ENCODE data around the gene MAPK8IP3. TPM values are rescaled to one million over a fixed set of nuclear protein-coding genes. Genes with fewer than 3 reads are reported as not detected.
A peak's percentile ranks its signal among the peaks of the same experiment; 100 is the strongest.

MAPK8IP3 gene
- polyA plus RNA-seq, 3 donors = 1.1 to 185 (median 2.1) TPM

DNA sequence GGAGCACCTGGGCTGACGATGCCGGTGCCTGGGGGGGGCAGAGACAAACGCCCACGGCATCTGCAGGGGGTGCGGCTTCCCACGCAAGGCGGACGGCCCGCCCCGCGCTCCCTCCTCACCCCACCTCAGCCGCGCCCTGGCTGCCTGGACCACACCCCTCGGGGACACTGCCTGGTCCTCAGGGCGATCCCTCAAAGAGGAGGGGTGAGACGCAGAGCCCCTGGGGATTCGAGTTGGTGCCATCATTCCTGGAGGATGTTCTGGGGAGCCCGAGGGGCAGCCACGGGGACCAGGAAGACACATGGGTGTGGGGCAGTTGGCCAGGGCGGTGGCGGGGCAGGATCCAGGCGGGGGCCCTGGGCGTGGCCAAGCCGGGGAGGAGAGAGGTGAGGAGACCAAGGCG is 83.6 kb downstream of the MAPK8IP3 start:
- H3K27me3 Mint-ChIP-seq (ENCODE audit: low read depth in 3 of 3) = no peaks in the 10 kb centered on the region
- H3K9me3 ChIP-seq (replicated peaks in 1 of 2; ENCODE audit: control insufficient read depth in 1 of 2, insufficient read depth in 1 of 2, low read length in 2 of 2) = no peaks in the 10 kb centered on the region
- no peak overlapping the region for H3K9ac ChIP-seq (ENCODE audit: insufficient read depth, low read length, poor library complexity, severe bottlenecking)
- H3K36me3 Mint-ChIP-seq = peaks cover 18 to 55% of the 10 kb centered on the region in 2 donors
- H2AFZ ChIP-seq (ENCODE audit: insufficient read depth, low read depth, low read length, poor library complexity, severe bottlenecking) = no peak overlapping the region
- H4K20me1 ChIP-seq (ENCODE audit: insufficient read depth, low read length) = peaks cover 33% of the 10 kb centered on the region
- no peak for TF ChIP-seq CTCF (IDR thresholded peaks at IDR 0.05)
- no peak overlapping the region for H3K27ac ChIP-seq (ENCODE audit: low read depth in 1 of 2, low read length in 2 of 2)
- H3K4me2 ChIP-seq (replicated peaks; ENCODE audit: extremely low read depth, low read length, poor library complexity, severe bottlenecking) = no peak overlapping the region
- no peak overlapping the region for H3K27ac Mint-ChIP-seq
- intact Hi-C loops (cut with micrococcal nuclease) = loop anchor here in 1 of 2 donors (10.0 kb wide), 2 partner anchors 85 to 365 kb away; partner anchors contain the start of genes MAPK8IP3 and UQCC4
- no peak overlapping the region for H3K4me3 ChIP-seq (replicated peaks in 1 of 3; ENCODE audit: low read depth in 2 of 3, low read length in 3 of 3)
- peaks cover 42 to 44% of the 10 kb centered on the region in 2 donors for H3K36me3 ChIP-seq (replicated peaks in 1 of 2; ENCODE audit: control insufficient read depth in 1 of 2, insufficient read depth in 2 of 2, low read length in 2 of 2)
- peaks cover 2% of the 10 kb centered on the region for H3K4me1 Mint-ChIP-seq
- WGBS (ENCODE audit: insufficient coverage) = 91% methylated on average over 19 of the region's 25 CpGs
- H3K9me3 Mint-ChIP-seq = no peaks in the 10 kb centered on the region
- H3K79me2 ChIP-seq (ENCODE audit: insufficient read depth, low read length) = peaks cover 24% of the 10 kb centered on the region
- no peaks in the 10 kb centered on the region for H3K4me1 ChIP-seq (ENCODE audit: control insufficient read depth in 1 of 2, insufficient read depth in 2 of 2, low read length in 2 of 2)
- H3K4me3 Mint-ChIP-seq = no peak overlapping the region
- DNase-seq = no peak
- H3K27me3 ChIP-seq (ENCODE audit: control insufficient read depth in 2 of 2, insufficient read depth in 2 of 2, low read length in 2 of 2) = no peaks in the 10 kb centered on the region

- Histone ChIP-seq H3K4me1 (ENCODE audit: control insufficient read depth in 1 of 2, insufficient read depth in 2 of 2, low read length in 2 of 2) (no peaks in the 10 kb centered on the region), H2AFZ (ENCODE audit: insufficient read depth, low read depth, low read length, poor library complexity, severe bottlenecking) (no peak overlapping the region), H3K27ac (ENCODE audit: low read depth in 1 of 2, low read length in 2 of 2) (no peak overlapping the region), H3K36me3 (replicated peaks in 1 of 2; ENCODE audit: control insufficient read depth in 1 of 2, insufficient read depth in 2 of 2, low read length in 2 of 2) (peaks cover 42 to 44% of the 10 kb centered on the region in 2 donors), H3K9me3 (replicated peaks in 1 of 2; ENCODE audit: control insufficient read depth in 1 of 2, insufficient read depth in 1 of 2, low read length in 2 of 2) (no peaks in the 10 kb centered on the region), H3K4me2 (replicated peaks; ENCODE audit: extremely low read depth, low read length, poor library complexity, severe bottlenecking) (no peak overlapping the region), H3K27me3 (ENCODE audit: control insufficient read depth in 2 of 2, insufficient read depth in 2 of 2, low read length in 2 of 2) (no peaks in the 10 kb centered on the region), H3K4me3 (replicated peaks in 1 of 3; ENCODE audit: low read depth in 2 of 3, low read length in 3 of 3) (no peak overlapping the region), H3K9ac (ENCODE audit: insufficient read depth, low read length, poor library complexity, severe bottlenecking) (no peak overlapping the region), H4K20me1 (ENCODE audit: insufficient read depth, low read length) (peaks cover 27% of the 10 kb centered on the region), H3K79me2 (ENCODE audit: insufficient read depth, low read length) (peaks cover 18% of the 10 kb centered on the region)
- peak overlapping the region in 1 of 7 donors; percentile 46 for H3K27ac Mint-ChIP-seq
- DNase-seq = no peak
- intact Hi-C loops (cut with micrococcal nuclease) = no loop called here
- no peaks in the 10 kb centered on the region for H3K9me3 Mint-ChIP-seq
- H3K4me3 Mint-ChIP-seq = no peak overlapping the region
- no peak for TF ChIP-seq CTCF (IDR thresholded peaks at IDR 0.05)
- peaks cover 16 to 49% of the 10 kb centered on the region in 2 donors for H3K36me3 Mint-ChIP-seq
- WGBS (ENCODE audit: insufficient coverage) = 98% methylated on average over 14 of the region's 15 CpGs
- H3K27me3 Mint-ChIP-seq (ENCODE audit: low read depth in 3 of 3) = no peaks in the 10 kb centered on the region
- H3K4me1 Mint-ChIP-seq = no peaks in the 10 kb centered on the region
Observed at GRCh38 chr16:1790261-1790610, 84.2 kb downstream of the MAPK8IP3 start.
